Activated naive CD8-positive, alpha-beta T cell treated with anti-CD3 and anti-CD28 coated beads, Interleukin-2, amount 10 ng/mL, durations not matched to agents 7 days and 5 days (primary cell): ENCODE data around the gene DMD. TPM values are rescaled to one million over a fixed set of nuclear protein-coding genes. Genes with fewer than 3 reads are reported as not detected.
"Not testable (repeated sequence)": the region's sequence is repeated elsewhere in the genome, so short reads cannot be mapped to it uniquely, and the experiment has no call there.

Experiments used
- ATAC-seq: fragments of 150-1000 bp; cut with Tn5 transposase; one replicate; pipeline ENCODE4 v1.10.0; 2021; ENCODE audit warnings: low read depth, moderate library complexity
- POLR2A ChIA-PET: fragments of 350-600 bp; sonication (Branson Sonifier 250); formaldehyde crosslinking; loops from one replicate; lab custom pipeline; 2021; ENCODE audit warnings: antibody characterized with exemption; lab: Charles Lee
- DNase-seq: peaks from one replicate; pipeline ENCODE4 v3.0.0; 2021
- H3K27ac Mint-ChIP-seq: one replicate; pipeline ENCODE4 v1.8.0; 2022; ENCODE audit warnings: mild to moderate bottlenecking, mixed read lengths
- H3K27me3 Mint-ChIP-seq: one replicate; pipeline ENCODE4 v1.8.0; 2022; ENCODE audit warnings: mild to moderate bottlenecking, moderate library complexity, mixed read lengths
- H3K36me3 Mint-ChIP-seq: one replicate; pipeline ENCODE4 v1.8.0; 2021; ENCODE audit warnings: mild to moderate bottlenecking, mixed read lengths
- H3K4me1 Mint-ChIP-seq: one replicate; pipeline ENCODE4 v1.8.0; 2021; ENCODE audit warnings: mixed read lengths
- H3K4me3 Mint-ChIP-seq: one replicate; pipeline ENCODE4 v1.8.0; 2022; ENCODE audit warnings: mild to moderate bottlenecking, moderate library complexity, mixed read lengths
- H3K9me3 Mint-ChIP-seq: one replicate; pipeline ENCODE4 v1.8.0; 2021; ENCODE audit warnings: mixed read lengths
- total RNA-seq, 2 experiments: library from RNA; stranded (reverse); gene quantifications; one replicate each; pipeline ENCODE4 v1.2.3, GENCODE V29; 2021

The DMD gene
- total RNA-seq, 2 experiments from 2014 or later, result 0.17 TPM; not detected in 1

DNA sequence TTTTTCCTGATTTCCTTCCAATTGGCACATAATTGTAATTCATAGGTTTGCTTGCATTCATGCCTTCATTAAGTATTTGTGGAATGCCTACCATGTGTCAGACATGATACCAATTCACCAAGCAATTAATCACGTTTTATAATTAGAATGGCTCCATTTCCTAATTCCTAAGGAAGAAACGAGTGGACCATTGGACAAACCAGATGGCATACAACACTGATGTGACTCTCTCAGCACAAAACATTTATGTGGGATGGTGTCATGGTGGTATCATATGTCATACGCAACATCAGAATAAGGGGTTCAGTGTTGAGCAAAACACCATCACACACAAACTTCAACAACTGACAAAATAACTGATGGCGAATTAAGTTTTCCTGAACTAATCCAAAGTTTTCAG is 502.8 kb downstream of the DMD start:
- Mint-ChIP-seq H3K4me1 (no peaks in the 10 kb centered on the region), H3K27me3 (no peaks in the 10 kb centered on the region), H3K27ac (no peak overlapping the region), H3K9me3 (no peaks in the 10 kb centered on the region), H3K36me3 (no peaks in the 10 kb centered on the region), H3K4me3 (no peak overlapping the region)
- ATAC-seq (no peak), DNase-seq (no peak)
- POLR2A ChIA-PET, result no interaction called here

GRCh38 chrX:32705385-32705784 is 506.0 kb downstream of the DMD start:
- DNase-seq, H3K4me3 Mint-ChIP-seq, H3K9me3 Mint-ChIP-seq, POLR2A ChIA-PET, H3K27me3 Mint-ChIP-seq, H3K36me3 Mint-ChIP-seq, H3K27ac Mint-ChIP-seq, ATAC-seq, H3K4me1 Mint-ChIP-seq: not testable (repeated sequence)

DNA sequence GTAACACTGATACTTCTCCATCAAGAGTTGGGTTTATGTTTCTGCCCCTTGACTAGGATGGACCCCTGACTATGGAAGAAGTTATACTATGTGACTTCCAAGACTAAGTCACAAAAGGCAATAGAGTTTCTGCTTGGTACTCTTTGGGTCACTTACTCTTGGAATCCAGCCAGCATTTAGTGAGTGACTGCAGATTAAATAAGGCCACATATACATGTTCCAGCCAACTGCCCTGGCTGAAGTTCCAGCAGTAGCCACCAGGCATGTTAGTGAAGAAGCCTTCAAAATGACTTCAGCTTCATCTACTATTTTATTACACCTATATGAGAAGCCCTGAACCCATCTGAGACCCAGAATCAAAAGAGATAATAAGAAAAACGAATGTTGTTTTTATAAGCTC is 524.0 kb downstream of the DMD start:
- no peak for ATAC-seq
- Mint-ChIP-seq H3K27me3 (no peaks in the 10 kb centered on the region), H3K4me3 (no peak overlapping the region), H3K4me1 (no peaks in the 10 kb centered on the region), H3K36me3 (no peaks in the 10 kb centered on the region), H3K9me3 (no peaks in the 10 kb centered on the region), H3K27ac (no peak overlapping the region)
- POLR2A ChIA-PET, result no interaction called here
- DNase-seq, result no peak

- POLR2A ChIA-PET, result no interaction called here
- H3K4me3 Mint-ChIP-seq, result no peak overlapping the region
- no peak overlapping the region for H3K27ac Mint-ChIP-seq
- H3K36me3 Mint-ChIP-seq, result no peaks in the 10 kb centered on the region
- no peaks in the 10 kb centered on the region for H3K4me1 Mint-ChIP-seq
- no peak for ATAC-seq
- no peaks in the 10 kb centered on the region for H3K9me3 Mint-ChIP-seq
- DNase-seq, result no peak
- no peaks in the 10 kb centered on the region for H3K27me3 Mint-ChIP-seq
Observed at GRCh38 chrX:32678487-32678886, 532.9 kb downstream of the DMD start.

- no peak overlapping the region for H3K27ac Mint-ChIP-seq
- no peaks in the 10 kb centered on the region for H3K36me3 Mint-ChIP-seq
- no peak for DNase-seq
- POLR2A ChIA-PET, result no interaction called here
- no peaks in the 10 kb centered on the region for H3K4me1 Mint-ChIP-seq
- no peak overlapping the region for H3K4me3 Mint-ChIP-seq
- no peaks in the 10 kb centered on the region for H3K27me3 Mint-ChIP-seq
- no peaks in the 10 kb centered on the region for H3K9me3 Mint-ChIP-seq
- ATAC-seq, result no peak
Observed at GRCh38 chrX:32673193-32673592, 538.2 kb downstream of the DMD start.

GRCh38 chrX:32662516-32662915 is 548.8 kb downstream of the DMD start:
- H3K9me3 Mint-ChIP-seq, result peaks cover 2% of the 10 kb centered on the region
- H3K36me3 Mint-ChIP-seq, result no peaks in the 10 kb centered on the region
- H3K27me3 Mint-ChIP-seq, result no peaks in the 10 kb centered on the region
- H3K4me3 Mint-ChIP-seq, result no peak overlapping the region
- H3K27ac Mint-ChIP-seq, result no peak overlapping the region
- H3K4me1 Mint-ChIP-seq, result no peaks in the 10 kb centered on the region
- ATAC-seq, result no peak
- POLR2A ChIA-PET, result no interaction called here
- no peak for DNase-seq

DNA sequence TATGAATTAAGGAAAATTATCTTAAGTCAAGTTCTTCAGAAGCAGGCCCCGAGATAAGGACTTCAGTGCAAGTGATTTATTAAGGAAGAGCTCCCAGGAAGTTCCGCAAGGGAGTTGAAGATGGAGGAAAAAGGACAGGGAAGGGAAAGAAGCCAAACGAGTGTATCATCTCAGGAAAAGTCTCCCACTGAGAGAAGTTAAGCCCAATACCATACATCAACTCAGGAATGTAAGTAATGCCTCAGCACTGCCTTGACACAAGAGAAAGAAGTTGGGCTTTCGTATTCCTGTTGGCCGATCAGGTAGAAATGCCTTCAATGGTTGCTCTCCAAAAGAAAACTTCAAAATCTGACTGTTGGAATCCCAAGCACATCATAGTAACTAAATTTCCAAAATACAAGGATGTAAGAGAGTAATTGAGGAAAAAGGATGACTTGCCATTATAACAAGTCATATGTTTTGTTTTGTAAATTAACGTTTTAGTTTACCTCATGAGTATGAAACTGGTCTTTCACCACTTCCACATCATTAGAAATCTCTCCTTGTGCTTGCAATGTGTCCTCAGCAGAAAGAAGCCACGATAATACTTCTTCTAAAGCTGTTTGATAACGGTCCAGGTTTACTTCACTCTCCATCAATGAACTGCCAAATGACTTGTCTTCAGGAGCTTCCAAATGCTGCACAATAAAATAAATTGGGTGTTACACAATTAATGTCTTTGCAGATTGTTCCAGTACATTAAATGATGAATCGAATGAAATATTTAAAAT is 566.7 kb downstream of the DMD start:
- ATAC-seq (no peak), DNase-seq (no peak)
- Mint-ChIP-seq H3K4me1 (no peaks in the 10 kb centered on the region), H3K9me3 (no peaks in the 10 kb centered on the region), H3K4me3 (no peak overlapping the region), H3K27me3 (no peaks in the 10 kb centered on the region), H3K36me3 (no peaks in the 10 kb centered on the region), H3K27ac (no peak overlapping the region)
- POLR2A ChIA-PET, result no interaction called here

- no peak for DNase-seq
- H3K9me3 Mint-ChIP-seq, result no peaks in the 10 kb centered on the region
- POLR2A ChIA-PET, result no interaction called here
Observed at GRCh38 chrX:32642283-32642682, 569.1 kb downstream of the DMD start.

DNA sequence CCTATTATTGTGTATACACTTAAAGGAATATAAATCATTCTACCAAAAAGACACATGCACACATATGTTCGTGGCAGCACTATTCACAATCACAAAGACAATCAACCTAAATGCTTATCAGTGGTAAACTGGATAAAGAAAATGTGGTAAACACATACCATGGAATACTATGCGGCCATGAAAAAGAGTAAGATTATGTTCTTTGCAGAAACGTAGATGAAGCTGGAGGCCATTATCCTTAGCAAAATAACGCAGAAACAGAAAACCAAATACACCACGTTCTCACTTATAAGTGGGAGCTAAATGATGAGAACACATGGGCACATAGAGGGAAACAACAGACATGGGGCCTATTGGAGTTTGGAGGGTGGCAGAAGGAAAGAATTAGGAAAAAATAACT is 593.2 kb downstream of the DMD start:
- no peaks in the 10 kb centered on the region for H3K27me3 Mint-ChIP-seq
- POLR2A ChIA-PET, result no interaction called here
- no peak for DNase-seq
- no peaks in the 10 kb centered on the region for H3K36me3 Mint-ChIP-seq
- H3K4me1 Mint-ChIP-seq, result no peaks in the 10 kb centered on the region
- no peak overlapping the region for H3K4me3 Mint-ChIP-seq
- H3K27ac Mint-ChIP-seq, result no peak overlapping the region
- no peak for ATAC-seq
- no peaks in the 10 kb centered on the region for H3K9me3 Mint-ChIP-seq

More at GRCh38 chrX:32642283-32642682, 569.1 kb downstream of the DMD start:
- H3K27me3 Mint-ChIP-seq, result no peaks in the 10 kb centered on the region
- H3K36me3 Mint-ChIP-seq, result no peaks in the 10 kb centered on the region
- no peaks in the 10 kb centered on the region for H3K4me1 Mint-ChIP-seq
- H3K4me3 Mint-ChIP-seq, result no peak overlapping the region
- H3K27ac Mint-ChIP-seq, result no peak overlapping the region
- no peak for ATAC-seq

- ATAC-seq (no peak), DNase-seq (no peak)
- Mint-ChIP-seq H3K27me3 (no peaks in the 10 kb centered on the region), H3K27ac (no peak overlapping the region), H3K9me3 (no peaks in the 10 kb centered on the region), H3K36me3 (no peaks in the 10 kb centered on the region), H3K4me1 (no peaks in the 10 kb centered on the region), H3K4me3 (no peak overlapping the region)
- POLR2A ChIA-PET, result no interaction called here
Observed at GRCh38 chrX:32614707-32615106, 596.6 kb downstream of the DMD start.

GRCh38 chrX:32599156-32599555 is 612.2 kb downstream of the DMD start:
- no peak for DNase-seq
- no peak for ATAC-seq
- no peaks in the 10 kb centered on the region for H3K27me3 Mint-ChIP-seq
- no peaks in the 10 kb centered on the region for H3K9me3 Mint-ChIP-seq
- no peaks in the 10 kb centered on the region for H3K36me3 Mint-ChIP-seq
- POLR2A ChIA-PET, result no interaction called here
- H3K4me3 Mint-ChIP-seq, result no peak overlapping the region
- no peaks in the 10 kb centered on the region for H3K4me1 Mint-ChIP-seq
- no peak overlapping the region for H3K27ac Mint-ChIP-seq

DNA sequence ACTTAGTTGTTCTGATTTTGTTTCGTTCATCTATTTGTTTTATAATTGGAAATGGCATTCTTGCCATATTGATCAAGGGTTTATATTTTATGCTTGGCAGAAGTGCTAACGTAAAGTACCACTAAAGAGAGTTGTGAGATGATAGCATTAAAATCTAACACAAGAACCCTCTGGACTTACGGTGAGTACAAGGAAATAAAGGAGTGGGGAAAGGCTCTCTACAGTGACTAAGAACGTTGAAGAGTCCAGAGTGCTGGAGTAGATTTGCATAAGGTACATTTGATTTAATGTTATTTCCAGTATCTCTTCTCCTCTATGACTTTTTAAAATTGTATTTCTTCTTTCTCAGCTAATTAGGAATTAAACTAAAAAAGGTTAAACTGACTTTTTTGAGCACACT is 612.6 kb downstream of the DMD start:
- ATAC-seq (no peak), DNase-seq (no peak)
- no peaks in the 10 kb centered on the region for H3K27me3 Mint-ChIP-seq
- no peaks in the 10 kb centered on the region for H3K4me1 Mint-ChIP-seq
- H3K27ac Mint-ChIP-seq, result no peak overlapping the region
- no peaks in the 10 kb centered on the region for H3K9me3 Mint-ChIP-seq
- POLR2A ChIA-PET, result no interaction called here
- no peak overlapping the region for H3K4me3 Mint-ChIP-seq
- H3K36me3 Mint-ChIP-seq, result no peaks in the 10 kb centered on the region

DNA sequence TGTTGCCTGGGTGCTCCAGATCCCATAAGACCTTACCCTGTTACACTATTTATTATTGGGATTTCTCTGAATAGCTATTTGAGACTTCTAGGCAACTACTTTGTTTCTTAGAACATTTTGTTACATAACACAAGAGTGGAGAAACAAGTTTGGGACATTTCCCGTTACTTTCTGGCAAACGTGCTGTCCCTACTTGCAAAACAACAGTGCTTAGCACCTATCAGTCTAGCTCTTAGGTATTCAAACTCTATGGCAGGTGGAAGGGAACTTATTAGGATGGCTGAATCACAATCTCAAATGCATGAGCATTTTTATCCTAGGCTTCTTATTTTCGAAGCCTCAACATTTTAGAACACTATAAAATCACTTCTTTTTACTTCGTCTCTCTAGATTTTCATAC is 613.6 kb downstream of the DMD start:
- H3K36me3 Mint-ChIP-seq, result no peaks in the 10 kb centered on the region
- H3K4me1 Mint-ChIP-seq, result no peaks in the 10 kb centered on the region
- DNase-seq, result no peak
- H3K27me3 Mint-ChIP-seq, result no peaks in the 10 kb centered on the region
- ATAC-seq, result no peak
- POLR2A ChIA-PET, result no interaction called here
- no peaks in the 10 kb centered on the region for H3K9me3 Mint-ChIP-seq
- no peak overlapping the region for H3K4me3 Mint-ChIP-seq
- no peak overlapping the region for H3K27ac Mint-ChIP-seq

GRCh38 chrX:32592786-32593185 is 618.6 kb downstream of the DMD start:
- H3K27me3 Mint-ChIP-seq, result no peaks in the 10 kb centered on the region
- no peak for ATAC-seq
- POLR2A ChIA-PET, result no interaction called here
- no peak overlapping the region for H3K27ac Mint-ChIP-seq
- no peaks in the 10 kb centered on the region for H3K9me3 Mint-ChIP-seq
- H3K4me3 Mint-ChIP-seq, result no peak overlapping the region
- no peaks in the 10 kb centered on the region for H3K36me3 Mint-ChIP-seq
- H3K4me1 Mint-ChIP-seq, result no peaks in the 10 kb centered on the region
- no peak for DNase-seq
